ENCODE data around the gene ZNF234.
A peak's percentile ranks its signal among the peaks of the same experiment; 100 is the strongest.
"Not testable (repeated sequence)": the region's sequence is repeated elsewhere in the genome, so short reads cannot be mapped to it uniquely, and the experiment has no call there.

ZNF234 gene

GRCh38 chr19:44182145-44182544 lies 40.8 kb downstream of the ZNF234 start:
- DNase-seq, result no peak

GRCh38 chr19:44190020-44190419 lies 48.7 kb downstream of the ZNF234 start:
- no peak for DNase-seq

GRCh38 chr19:44192127-44192526 lies 50.8 kb downstream of the ZNF234 start:
- DNase-seq, result no peak

- no peak for DNase-seq
These were observed 55.4 kb downstream of the ZNF234 start for GRCh38 chr19:44196772-44197171.

- no peak for DNase-seq
These were observed 61.1 kb downstream of the ZNF234 start for GRCh38 chr19:44202470-44202869.

GRCh38 chr19:44202974-44203373 lies 61.6 kb downstream of the ZNF234 start:
- DNase-seq, result no peak

- DNase-seq, result not testable (repeated sequence)
These were observed 62.5 kb downstream of the ZNF234 start for GRCh38 chr19:44203877-44204276.

GRCh38 chr19:44204772-44205171 lies 63.4 kb downstream of the ZNF234 start:
- DNase-seq, result no peak

GRCh38 chr19:44207126-44207803 lies 65.9 kb downstream of the ZNF234 start:
- peak; percentile 98 for DNase-seq

Measured in MV-4-11 (cell line).